GM18508 (cell line): ENCODE results near the gene ANKRD26.

ENCODE experiments used
- ATAC-seq: cut with Tn5 transposase; IDR thresholded peaks from one replicate; pipeline ENCODE4 v1.9.1; 2021; ENCODE audit warnings: moderate number of reproducible peaks; ENCODE audit not compliant: insufficient read depth, unreplicated experiment

ANKRD26 gene

DNA sequence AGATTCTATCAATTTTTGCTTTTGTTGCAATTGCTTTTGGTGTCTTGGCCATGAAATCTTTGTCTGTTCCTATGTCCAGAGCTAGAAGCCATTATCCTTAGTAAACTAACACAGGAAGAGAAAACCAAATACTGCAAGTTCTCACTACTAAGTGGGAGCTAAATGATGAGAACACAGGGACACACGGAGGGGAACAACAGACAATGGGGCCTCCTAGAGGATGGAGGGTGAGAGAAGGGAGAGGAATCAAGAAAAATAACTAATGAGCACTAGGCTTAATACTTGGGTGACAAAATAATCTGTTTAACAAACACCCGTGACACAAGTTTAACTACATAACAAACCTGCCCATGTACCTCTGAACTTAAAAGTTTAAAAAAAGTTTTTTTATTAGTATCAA is 78.2 kb downstream of the ANKRD26 start:
- no peak for ATAC-seq

DNA sequence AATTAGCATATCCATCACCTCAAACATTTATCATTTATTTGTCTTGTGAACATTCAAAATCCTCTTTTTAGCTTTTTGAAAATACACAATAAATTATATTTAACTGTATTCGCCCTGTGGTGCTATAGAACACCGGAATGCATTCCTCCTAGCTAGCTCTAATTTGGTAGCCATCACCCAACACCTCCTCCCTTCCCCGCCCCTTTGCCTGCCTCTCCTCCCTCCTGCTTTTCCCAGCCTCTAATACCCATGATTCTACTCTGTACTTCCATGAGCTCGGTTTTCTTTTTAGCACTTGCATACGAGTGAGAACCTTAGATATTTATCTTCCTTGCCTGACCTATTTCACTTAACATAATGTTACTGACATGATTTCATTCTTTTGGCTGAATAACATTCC is 80.1 kb downstream of the ANKRD26 start:
- ATAC-seq = no peak

DNA sequence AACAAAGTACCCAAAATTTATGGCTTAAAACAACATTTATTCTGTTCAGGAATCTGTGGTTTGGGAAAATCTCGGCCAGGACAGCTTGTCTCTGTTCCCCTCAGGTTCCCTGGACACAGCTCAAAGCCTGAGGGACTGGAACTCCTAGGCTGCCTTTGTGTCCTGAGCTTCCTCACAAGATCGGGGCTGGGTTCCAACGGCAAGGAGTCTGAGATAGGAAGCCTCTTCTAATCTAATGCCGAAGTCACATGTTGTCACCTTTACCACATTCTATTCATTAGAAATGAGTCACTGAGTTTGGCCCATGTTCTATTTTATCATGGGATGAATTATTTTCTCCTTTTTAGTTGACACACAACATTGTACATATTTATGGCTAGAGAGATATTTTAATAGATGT is 80.5 kb downstream of the ANKRD26 start:
- ATAC-seq = no peak

DNA sequence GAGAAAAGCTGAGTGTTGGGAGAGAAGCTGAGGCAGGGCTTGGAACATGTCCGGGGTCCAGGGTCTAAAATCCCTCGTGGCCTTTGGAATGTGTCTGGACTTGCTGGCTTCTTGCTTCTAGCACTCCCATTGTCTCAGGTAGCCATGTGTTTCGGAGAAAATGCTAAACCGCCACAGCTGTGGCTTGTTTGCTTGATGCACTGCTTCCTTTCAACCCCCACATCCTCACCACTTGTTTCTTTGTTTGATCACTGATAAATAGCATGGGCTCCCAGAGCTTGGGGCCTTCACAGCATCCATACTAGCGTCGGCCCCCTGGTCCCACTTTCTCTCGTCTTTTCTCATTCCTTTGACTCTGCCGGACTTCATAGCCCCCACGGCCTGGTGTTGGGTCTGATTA is 102.7 kb downstream of the ANKRD26 start:
- ATAC-seq = no peak

DNA sequence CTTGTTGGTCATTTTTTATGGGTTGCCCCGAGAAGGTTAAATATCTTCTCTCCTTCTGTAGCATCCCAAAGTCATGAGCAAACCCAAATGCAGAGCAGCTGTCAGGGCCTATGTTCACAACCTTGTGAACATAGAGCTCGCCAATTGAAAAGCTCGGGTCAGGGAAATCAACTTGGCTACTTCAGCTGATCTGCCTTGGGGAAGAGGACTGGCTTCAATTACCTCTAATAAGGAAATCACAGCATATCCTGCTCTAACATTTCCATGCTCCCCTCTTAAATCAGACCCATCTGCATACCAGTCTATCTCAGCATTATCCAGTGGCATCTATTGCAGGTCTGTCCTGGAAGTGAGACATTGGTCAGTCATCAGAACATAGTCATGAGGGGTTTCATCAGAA is 105.6 kb downstream of the ANKRD26 start:
- no peak for ATAC-seq

DNA sequence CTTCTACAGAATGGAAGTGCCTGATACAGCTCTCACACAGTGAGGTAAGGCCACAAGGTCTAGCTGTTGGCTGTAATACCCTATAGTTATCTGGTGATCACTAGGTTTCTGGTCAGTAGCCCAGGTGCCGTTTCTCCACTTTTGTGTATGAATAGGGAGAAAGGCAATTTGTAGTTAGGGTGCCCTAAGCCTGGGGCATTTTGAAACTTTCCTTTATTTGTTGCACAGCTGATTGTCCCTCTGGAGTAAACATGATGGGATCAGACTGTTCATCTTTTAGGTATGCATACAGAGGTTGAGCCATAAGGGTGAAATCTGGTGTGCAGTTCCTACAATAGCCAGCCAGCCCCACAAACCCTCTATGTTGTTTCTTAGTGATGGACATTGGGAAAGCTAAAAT is 112.4 kb downstream of the ANKRD26 start:
- no peak for ATAC-seq

DNA sequence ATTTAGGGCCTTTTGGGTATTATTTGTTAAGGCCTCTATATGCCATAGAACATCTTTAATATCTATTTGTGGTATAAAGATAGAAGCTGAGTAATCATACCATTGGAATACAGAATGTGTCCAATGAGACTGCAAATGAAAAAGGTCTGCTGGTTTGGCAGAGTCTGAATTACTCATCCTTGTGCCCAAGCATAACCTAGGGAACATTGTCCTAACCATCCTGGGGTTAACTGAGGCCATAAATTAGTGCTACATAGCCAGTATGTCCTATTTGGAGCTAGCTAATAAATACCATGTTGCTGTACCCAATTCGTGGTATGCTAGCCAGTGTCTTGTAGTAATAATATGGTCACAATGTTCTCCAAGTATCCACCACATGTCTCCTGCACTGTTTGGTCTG is 117.1 kb downstream of the ANKRD26 start:
- ATAC-seq = no peak

DNA sequence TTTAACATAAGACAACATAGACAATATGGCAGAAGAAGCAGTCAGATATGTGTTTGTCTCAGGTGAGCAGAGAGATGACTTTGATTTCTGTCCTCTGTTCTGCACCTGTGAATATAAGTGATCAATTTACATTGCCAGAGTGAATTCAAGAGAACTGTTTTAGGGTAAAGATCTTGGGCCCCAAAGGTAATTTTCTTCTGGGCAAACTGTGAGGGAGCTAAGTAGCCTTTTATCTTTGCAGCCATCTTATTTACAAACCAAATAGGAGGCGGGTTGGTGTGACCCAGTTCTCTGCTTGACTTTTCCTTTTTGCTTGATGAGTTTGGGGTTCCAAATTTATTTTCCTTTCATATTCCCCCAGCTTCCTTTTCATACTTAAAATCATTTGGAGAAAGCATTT is 118.2 kb downstream of the ANKRD26 start:
- ATAC-seq = no peak

DNA sequence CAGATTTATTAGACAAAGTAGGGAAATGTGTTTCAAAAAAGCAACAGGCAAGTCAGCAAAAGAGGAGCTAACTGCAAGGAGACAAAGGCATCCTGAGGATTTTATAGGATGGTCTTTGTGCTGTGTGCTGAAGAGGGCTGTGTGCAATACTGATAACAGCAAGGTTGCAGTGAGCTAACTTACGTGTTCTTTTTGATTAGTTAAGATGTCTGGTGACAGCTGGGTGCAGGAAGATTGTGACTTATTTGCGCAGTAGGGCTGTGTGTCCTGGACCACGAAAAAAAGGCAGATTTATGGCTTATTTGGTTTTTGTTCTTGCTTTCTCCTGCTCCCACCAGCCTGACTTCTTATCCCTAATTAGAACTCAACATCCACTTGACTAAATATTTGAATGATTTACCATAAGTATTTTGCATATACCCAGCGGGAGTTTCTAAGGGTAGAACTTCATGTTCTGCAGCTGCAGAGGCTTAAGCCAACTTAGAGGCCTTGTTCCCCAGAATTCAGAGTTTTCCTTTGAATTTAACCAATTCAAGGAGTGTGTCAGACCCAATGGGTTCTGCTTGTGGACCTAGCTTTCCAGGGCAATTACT is 119.0 kb downstream of the ANKRD26 start:
- no peak for ATAC-seq

DNA sequence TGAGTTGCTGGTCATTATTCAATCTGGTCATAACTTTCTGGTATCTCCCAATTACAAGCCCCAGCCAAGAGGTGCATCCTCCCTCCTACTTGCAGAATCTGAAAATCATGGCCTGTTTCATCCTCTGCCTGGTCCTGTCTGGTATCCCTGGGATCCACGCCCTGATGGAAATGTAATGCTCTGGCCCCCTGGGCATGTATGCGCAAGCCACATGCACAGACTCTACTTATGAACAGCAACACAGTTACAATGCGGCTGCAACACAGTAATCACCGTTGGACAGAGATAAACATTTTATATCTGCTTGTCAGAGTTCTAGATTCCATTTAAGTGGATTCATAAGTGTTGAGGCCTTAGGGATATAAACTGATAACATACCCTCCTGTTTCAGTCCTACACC is 121.8 kb downstream of the ANKRD26 start:
- no peak for ATAC-seq

DNA sequence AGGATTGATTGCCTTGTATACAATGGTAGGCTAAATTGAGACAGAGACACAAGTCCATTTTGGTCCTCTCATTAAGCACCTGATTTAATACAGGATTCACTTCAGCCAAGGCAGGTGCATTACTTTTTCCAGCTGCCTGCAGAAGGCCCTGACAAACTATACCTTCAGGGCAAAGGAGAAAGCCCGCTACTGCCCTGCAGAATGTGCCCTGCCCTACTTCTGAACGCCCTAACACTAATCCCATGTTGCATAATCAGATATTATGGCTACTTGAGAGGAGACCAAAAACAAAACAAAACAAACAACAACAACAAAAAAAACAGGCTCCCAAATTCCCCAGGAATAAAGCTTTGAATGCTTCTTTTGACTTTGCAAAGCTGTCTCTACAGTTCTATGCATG is 122.7 kb downstream of the ANKRD26 start:
- no peak for ATAC-seq

DNA sequence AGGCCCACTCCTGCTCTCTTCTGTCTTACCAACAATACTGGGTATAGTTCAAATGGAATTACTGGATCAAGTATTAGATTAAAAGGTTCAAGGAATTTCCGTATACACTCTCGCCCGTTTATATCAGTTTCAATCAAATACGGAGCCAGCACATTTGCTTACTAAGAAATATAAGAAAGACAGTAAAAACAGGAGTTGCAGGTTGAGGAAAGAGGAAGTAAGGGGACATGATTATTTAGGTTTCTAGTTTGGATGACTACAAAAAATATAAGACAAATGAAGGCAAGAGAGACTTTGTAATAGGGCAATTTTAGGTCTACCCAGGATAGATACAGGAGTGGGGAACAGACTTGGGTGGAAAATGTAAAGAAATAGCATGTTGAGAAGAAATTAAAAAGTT is 129.6 kb downstream of the ANKRD26 start:
- ATAC-seq = no peak

DNA sequence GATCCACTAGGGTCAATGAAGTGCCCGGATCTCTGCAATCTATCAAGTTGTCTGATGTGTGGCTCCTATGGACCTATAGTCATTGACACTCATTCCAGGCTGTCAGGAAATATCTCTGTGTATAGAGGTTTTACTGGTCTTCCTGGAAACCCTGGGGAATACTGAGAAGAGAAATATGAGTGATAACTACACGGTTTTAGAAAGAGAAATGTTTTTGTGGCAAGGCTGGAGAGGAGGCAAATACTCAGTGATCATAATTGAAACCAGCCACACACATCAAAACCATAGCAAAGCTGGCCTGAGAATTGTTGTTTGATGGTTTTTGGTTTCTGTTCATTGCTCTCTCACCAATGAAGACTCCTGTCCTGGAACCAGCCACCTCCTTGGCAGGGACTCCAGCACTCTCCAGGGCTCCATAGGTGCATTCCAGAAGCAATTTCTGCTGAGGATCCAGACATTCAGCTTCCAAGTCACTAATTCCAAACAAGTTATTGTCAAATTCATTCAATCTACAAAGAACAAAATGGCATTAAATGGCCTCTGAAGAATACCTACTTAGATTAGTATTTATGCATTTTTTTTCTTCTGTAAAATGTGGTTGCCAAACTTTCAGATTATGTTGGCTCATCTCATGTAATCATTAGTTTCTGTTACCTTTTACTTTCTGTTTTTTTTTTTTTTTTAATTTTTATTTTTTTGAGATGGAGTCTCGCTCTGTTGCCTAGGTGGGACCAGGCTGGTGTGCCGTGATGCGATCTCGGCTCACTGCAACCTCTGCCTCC is 131.0 kb downstream of the ANKRD26 start:
- ATAC-seq = peak; percentile 69

DNA sequence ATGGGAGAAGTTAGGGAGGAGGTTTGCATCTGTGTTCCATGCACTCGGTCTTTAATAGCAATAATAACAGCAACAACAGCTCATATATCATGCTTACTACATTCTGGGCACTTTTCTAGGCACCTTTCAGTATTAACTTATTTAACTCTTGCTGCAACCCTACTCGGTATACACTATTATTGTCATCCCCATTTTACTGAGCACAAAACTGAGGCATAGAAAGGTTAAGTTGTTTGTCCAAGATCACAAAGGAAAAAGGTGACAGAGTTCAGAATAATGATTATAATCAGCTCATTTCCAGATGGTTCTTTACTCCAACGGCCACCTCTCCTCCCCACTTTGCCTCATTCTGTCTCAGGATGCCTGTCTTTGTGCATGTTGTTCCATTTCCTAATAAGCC is 137.5 kb downstream of the ANKRD26 start:
- no peak for ATAC-seq

DNA sequence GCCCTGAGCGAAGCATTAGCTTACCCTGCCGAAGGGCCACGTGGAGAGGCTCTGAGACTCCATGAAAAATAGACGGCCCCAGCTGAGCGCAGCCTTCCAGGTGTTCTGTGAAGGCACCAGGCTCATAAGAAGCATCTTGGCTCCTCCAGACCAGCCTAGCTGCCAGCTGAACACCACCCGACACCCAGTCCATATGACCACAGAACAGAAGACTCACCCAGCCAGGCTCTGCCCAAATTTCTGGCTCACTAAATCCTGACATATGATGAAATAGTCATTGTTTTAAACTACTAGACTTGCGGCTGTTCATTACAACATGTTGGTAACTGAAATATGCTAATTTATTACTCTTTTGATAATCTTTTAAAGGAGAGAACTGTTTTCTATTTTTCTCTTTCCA is 140.0 kb downstream of the ANKRD26 start:
- no peak for ATAC-seq

DNA sequence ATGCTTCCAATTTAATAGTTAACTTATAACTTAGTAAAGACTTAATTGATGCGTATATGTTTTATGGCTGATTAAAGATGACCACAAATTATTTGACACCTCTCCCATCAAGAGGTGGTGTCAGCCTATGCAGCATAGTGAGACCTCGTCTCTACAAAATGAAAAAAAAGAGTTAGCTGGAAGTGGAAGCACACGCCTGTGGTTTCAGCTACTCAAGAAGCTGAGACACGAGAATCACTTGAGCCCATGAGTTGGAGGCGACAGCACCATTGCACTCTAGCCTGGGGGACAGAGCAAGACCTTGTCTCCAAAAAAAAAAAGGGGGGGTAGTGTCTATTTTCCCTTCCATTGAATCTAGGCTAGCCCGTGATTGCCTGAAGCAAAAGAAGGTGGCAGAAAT is 140.5 kb downstream of the ANKRD26 start:
- no peak for ATAC-seq
